SK-N-SH treated with all-trans-retinoic acid at 6 μM for 48 hours (cell line): ENCODE results near the gene ADGRF5.

Source experiments
- ATAC-seq: fragments of 200-7000 bp; cut with Tn5 transposase; 3 replicates; pipeline ENCODE4 v1.9.1; 2020; ENCODE audit warnings: mild to moderate bottlenecking, moderate library complexity
- ARNTL ChIP-seq: fragments of 450-650 bp; formaldehyde crosslinking; IDR thresholded peaks from 2 replicates; pipeline ENCODE4 v1.5.0; 2020; ENCODE audit warnings: low read depth, mild to moderate bottlenecking, moderate library complexity, borderline replicate concordance
- BACH2 ChIP-seq: fragments of 250-450 bp; sonication (Bioruptor Pico); IDR thresholded peaks from 2 replicates; pipeline ENCODE4 v1.9.0; 2021; ENCODE audit warnings: mild to moderate bottlenecking, borderline replicate concordance
- CSDC2 ChIP-seq: fragments of 250-450 bp; sonication (Bioruptor Pico); IDR thresholded peaks from 2 replicates; pipeline ENCODE4 v1.5.0; 2020; ENCODE audit warnings: mild to moderate bottlenecking, moderate library complexity
- ESRRG ChIP-seq: fragments of 250-450 bp; sonication (Bioruptor Pico); IDR thresholded peaks from 2 replicates; pipeline ENCODE4 v1.6.1; 2021; ENCODE audit warnings: mild to moderate bottlenecking
- ISL1 ChIP-seq: fragments of 250-450 bp; sonication (Bioruptor Pico); IDR thresholded peaks from 2 replicates; pipeline ENCODE4 v2.1.2; 2022; ENCODE audit warnings: mild to moderate bottlenecking, moderate library complexity
- OSR1 ChIP-seq: fragments of 250-450 bp; sonication (Bioruptor Pico); IDR thresholded peaks from 2 replicates; pipeline ENCODE4 v1.8.0; 2022; ENCODE audit warnings: moderate library complexity, mild to moderate bottlenecking, inconsistent platforms
- PATZ1 ChIP-seq: fragments of 250-450 bp; sonication (Bioruptor Pico); IDR thresholded peaks from 2 replicates; pipeline ENCODE4 v1.8.0; 2020; ENCODE audit warnings: mild to moderate bottlenecking, moderate library complexity, borderline replicate concordance
- PPARA ChIP-seq: fragments of 250-450 bp; sonication (Bioruptor Pico); IDR thresholded peaks from 2 replicates; pipeline ENCODE4 v1.5.0; 2020; ENCODE audit warnings: mild to moderate bottlenecking, borderline replicate concordance
- RARB ChIP-seq: fragments of 250-450 bp; sonication (Bioruptor Pico); IDR thresholded peaks from 2 replicates; pipeline ENCODE4 v1.8.0; 2021; ENCODE audit warnings: mild to moderate bottlenecking, moderate library complexity
- SNAI2 ChIP-seq: fragments of 250-450 bp; sonication (Bioruptor Pico); IDR thresholded peaks from 2 replicates; pipeline ENCODE4 v1.5.0; 2020; ENCODE audit warnings: mild to moderate bottlenecking, moderate library complexity
- TCF4 ChIP-seq: fragments of 250-450 bp; sonication (Bioruptor Pico); IDR thresholded peaks from 2 replicates; pipeline ENCODE4 v1.8.0; 2021; ENCODE audit warnings: mild to moderate bottlenecking, moderate library complexity, borderline replicate concordance
- TOX ChIP-seq: fragments of 250-450 bp; sonication (Bioruptor Pico); IDR thresholded peaks from 2 replicates; pipeline ENCODE4 v1.8.0; 2021; ENCODE audit warnings: mild to moderate bottlenecking, moderate library complexity, borderline replicate concordance
- ZC3H10 ChIP-seq: fragments of 250-450 bp; sonication (Bioruptor Pico); IDR thresholded peaks from 2 replicates; pipeline ENCODE4 v1.5.1; 2021; ENCODE audit warnings: mild to moderate bottlenecking, moderate library complexity
- ZFP3 ChIP-seq: fragments of 250-450 bp; sonication (Bioruptor Pico); IDR thresholded peaks from 2 replicates; pipeline ENCODE4 v1.5.0; 2020; ENCODE audit warnings: mild to moderate bottlenecking, moderate library complexity
- ZFP30 ChIP-seq: fragments of 450-650 bp; formaldehyde crosslinking; IDR thresholded peaks from 2 replicates; pipeline ENCODE4 v1.5.0; 2022; ENCODE audit warnings: mild to moderate bottlenecking, moderate library complexity
- ZNF565 ChIP-seq: fragments of 450-650 bp; formaldehyde crosslinking; conservative IDR thresholded peaks from 2 replicates; pipeline ENCODE4 v1.5.0; 2020; ENCODE audit warnings: low read depth, mild to moderate bottlenecking, moderate library complexity
- ZNF8 ChIP-seq: fragments of 450-650 bp; formaldehyde crosslinking; IDR thresholded peaks from 2 replicates; pipeline ENCODE4 v1.5.0; 2020; ENCODE audit warnings: mild to moderate bottlenecking, moderate library complexity
- TF ChIP-seq, protein P1 (sequence below): fragments of 250-450 bp; sonication (Bioruptor Pico); IDR thresholded peaks from 2 replicates; pipeline ENCODE4 v1.5.1; 2021; ENCODE audit warnings: mild to moderate bottlenecking, moderate library complexity
- TF ChIP-seq, protein P2 (sequence below): fragments of 250-450 bp; sonication (Bioruptor Pico); IDR thresholded peaks from 2 replicates; pipeline ENCODE4 v1.5.0; 2020; ENCODE audit warnings: mild to moderate bottlenecking, moderate library complexity

ADGRF5 gene

DNA sequence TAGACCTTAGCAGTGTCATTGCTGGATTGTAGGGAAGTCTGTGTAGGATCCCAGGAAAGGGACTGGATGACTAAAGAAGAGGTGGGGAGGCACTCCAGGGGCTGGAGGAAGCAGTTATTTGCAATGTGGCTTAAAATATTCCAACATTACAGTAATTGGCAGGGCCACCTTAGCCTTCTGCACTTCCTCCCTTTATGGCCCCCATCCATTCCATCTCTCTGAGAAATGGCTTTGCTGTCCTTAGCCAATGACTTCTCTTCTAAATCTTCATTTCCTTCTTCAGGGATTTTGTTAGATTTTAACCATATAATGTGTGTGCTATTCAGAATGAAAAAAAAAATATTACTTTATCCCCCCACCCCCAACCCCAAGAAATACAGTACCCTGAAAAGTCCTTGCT lies 6.4 kb downstream of the ADGRF5 start:
- TF ChIP-seq ARNTL (CRISPR knock-in tag) (no peak), OSR1 (CRISPR knock-in tag) (no peak), SNAI2 (no peak), TOX (CRISPR knock-in tag) (no peak), ZNF8 (CRISPR knock-in tag) (no peak), RARB (CRISPR knock-in tag) (no peak), CSDC2 (no peak), ZFP30 (CRISPR knock-in tag) (no peak), PPARA (no peak), BACH2 (CRISPR knock-in tag) (no peak), ZNF565 (CRISPR knock-in tag) (no peak), ESRRG (no peak), ISL1 (CRISPR knock-in tag) (no peak), TCF4 (CRISPR knock-in tag) (no peak), ZC3H10 (CRISPR knock-in tag) (no peak)
- TF ChIP-seq, protein P1, sequence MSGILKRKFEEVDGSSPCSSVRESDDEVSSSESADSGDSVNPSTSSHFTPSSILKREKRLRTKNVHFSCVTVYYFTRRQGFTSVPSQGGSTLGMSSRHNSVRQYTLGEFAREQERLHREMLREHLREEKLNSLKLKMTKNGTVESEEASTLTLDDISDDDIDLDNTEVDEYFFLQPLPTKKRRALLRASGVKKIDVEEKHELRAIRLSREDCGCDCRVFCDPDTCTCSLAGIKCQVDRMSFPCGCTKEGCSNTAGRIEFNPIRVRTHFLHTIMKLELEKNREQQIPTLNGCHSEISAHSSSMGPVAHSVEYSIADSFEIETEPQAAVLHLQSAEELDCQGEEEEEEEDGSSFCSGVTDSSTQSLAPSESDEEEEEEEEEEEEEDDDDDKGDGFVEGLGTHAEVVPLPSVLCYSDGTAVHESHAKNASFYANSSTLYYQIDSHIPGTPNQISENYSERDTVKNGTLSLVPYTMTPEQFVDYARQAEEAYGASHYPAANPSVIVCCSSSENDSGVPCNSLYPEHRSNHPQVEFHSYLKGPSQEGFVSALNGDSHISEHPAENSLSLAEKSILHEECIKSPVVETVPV (CRISPR knock-in tag) = no peak
- ATAC-seq = no peak

DNA sequence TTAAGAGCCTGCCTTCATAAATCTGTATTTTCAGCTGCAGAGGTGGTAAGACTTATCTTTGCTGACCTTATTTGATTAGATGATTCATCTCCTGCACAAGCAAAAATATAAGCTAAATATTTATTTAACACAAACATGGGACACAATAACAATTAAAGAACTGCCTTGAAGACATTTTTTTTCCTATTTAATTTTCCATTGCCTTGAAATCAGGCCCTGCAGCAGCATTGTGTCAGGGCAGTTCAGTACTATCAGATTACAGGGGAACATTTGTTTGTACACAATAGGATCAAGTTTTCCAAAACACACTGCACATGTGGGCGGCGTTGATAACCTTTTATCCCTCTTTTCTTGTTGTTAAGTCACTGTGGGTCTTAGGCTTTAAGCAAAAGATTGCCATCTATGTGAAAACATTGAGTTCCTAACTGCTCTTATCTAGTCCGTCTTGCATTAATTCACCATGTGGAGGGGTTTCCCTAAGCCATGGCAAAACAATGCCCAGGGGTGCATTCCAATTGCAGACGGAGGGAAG lies 7.4 kb downstream of the ADGRF5 start:
- TF ChIP-seq CSDC2 (no peak), PATZ1 (CRISPR knock-in tag) (no peak), PPARA (no peak), BACH2 (CRISPR knock-in tag) (no peak), OSR1 (CRISPR knock-in tag) (no peak)
- TF ChIP-seq, all 23 proteins: peak for 0
- no peak for ATAC-seq

- no peak for ATAC-seq
- TF ChIP-seq PPARA (no peak), PATZ1 (CRISPR knock-in tag) (no peak), ZFP3 (CRISPR knock-in tag) (no peak), TCF4 (CRISPR knock-in tag) (no peak), ZNF565 (CRISPR knock-in tag) (no peak)
- TF ChIP-seq, protein P1 (CRISPR knock-in tag) = no peak
- TF ChIP-seq, protein P2, sequence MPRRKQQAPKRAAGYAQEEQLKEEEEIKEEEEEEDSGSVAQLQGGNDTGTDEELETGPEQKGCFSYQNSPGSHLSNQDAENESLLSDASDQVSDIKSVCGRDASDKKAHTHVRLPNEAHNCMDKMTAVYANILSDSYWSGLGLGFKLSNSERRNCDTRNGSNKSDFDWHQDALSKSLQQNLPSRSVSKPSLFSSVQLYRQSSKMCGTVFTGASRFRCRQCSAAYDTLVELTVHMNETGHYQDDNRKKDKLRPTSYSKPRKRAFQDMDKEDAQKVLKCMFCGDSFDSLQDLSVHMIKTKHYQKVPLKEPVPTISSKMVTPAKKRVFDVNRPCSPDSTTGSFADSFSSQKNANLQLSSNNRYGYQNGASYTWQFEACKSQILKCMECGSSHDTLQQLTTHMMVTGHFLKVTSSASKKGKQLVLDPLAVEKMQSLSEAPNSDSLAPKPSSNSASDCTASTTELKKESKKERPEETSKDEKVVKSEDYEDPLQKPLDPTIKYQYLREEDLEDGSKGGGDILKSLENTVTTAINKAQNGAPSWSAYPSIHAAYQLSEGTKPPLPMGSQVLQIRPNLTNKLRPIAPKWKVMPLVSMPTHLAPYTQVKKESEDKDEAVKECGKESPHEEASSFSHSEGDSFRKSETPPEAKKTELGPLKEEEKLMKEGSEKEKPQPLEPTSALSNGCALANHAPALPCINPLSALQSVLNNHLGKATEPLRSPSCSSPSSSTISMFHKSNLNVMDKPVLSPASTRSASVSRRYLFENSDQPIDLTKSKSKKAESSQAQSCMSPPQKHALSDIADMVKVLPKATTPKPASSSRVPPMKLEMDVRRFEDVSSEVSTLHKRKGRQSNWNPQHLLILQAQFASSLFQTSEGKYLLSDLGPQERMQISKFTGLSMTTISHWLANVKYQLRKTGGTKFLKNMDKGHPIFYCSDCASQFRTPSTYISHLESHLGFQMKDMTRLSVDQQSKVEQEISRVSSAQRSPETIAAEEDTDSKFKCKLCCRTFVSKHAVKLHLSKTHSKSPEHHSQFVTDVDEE (CRISPR knock-in tag) = no peak
Observed at GRCh38 chr6:46909371-46909770, 12.4 kb downstream of the ADGRF5 start.

GRCh38 chr6:46906776-46907175 lies 15.0 kb downstream of the ADGRF5 start:
- TF ChIP-seq TOX (CRISPR knock-in tag) = no peak
- TF ChIP-seq SNAI2 = no peak
- TF ChIP-seq ZNF8 (CRISPR knock-in tag) = no peak
- TF ChIP-seq PATZ1 (CRISPR knock-in tag) = no peak
- no peak for TF ChIP-seq PPARA
- TF ChIP-seq BACH2 (CRISPR knock-in tag) = no peak
- TF ChIP-seq CSDC2 = no peak
- TF ChIP-seq, protein P2 (CRISPR knock-in tag) = no peak
- ATAC-seq = no peak
